ENCODE measurements around the gene CACNA1C.
A peak's percentile ranks its signal among the peaks of the same experiment; 100 is the strongest.

CACNA1C gene

GRCh38 chr12:2578211-2578610, 525.4 kb downstream of the CACNA1C start:
- no peak for TF ChIP-seq JUND (IDR thresholded peaks at IDR 0.05; ENCODE audit: low read depth)
- no peak for DNase-seq (ENCODE audit: low read depth in 1 of 2, low spot score in 1 of 2)
- in situ Hi-C loops (cut with HindIII; ENCODE audit: low pct_unique_long_range_greater_than_20kb, low sequenced_read_pairs) = no loop called here

- in situ Hi-C loops (cut with HindIII; ENCODE audit: low pct_unique_long_range_greater_than_20kb, low sequenced_read_pairs) = no loop called here
- no peak for DNase-seq (ENCODE audit: low read depth in 1 of 2, low spot score in 1 of 2)
- no peak for TF ChIP-seq JUND (IDR thresholded peaks at IDR 0.05; ENCODE audit: low read depth)
These were observed 526.0 kb downstream of the CACNA1C start for GRCh38 chr12:2578772-2579171.

- in situ Hi-C loops (cut with HindIII; ENCODE audit: low pct_unique_long_range_greater_than_20kb, low sequenced_read_pairs) = no loop called here
- no peak for TF ChIP-seq JUND (IDR thresholded peaks at IDR 0.05; ENCODE audit: low read depth)
- DNase-seq (ENCODE audit: low read depth in 1 of 2, low spot score in 1 of 2) = no peak
These were observed 528.0 kb downstream of the CACNA1C start for GRCh38 chr12:2580821-2581220.

- in situ Hi-C loops (cut with HindIII; ENCODE audit: low pct_unique_long_range_greater_than_20kb, low sequenced_read_pairs) = no loop called here
- no peak for TF ChIP-seq JUND (IDR thresholded peaks at IDR 0.05; ENCODE audit: low read depth)
- DNase-seq (ENCODE audit: low read depth in 1 of 2, low spot score in 1 of 2) = no peak
These were observed 528.7 kb downstream of the CACNA1C start for GRCh38 chr12:2581293-2582045.

GRCh38 chr12:2582631-2583030, 529.8 kb downstream of the CACNA1C start:
- no peak for TF ChIP-seq JUND (IDR thresholded peaks at IDR 0.05; ENCODE audit: low read depth)
- DNase-seq (ENCODE audit: low read depth in 1 of 2, low spot score in 1 of 2) = no peak
- in situ Hi-C loops (cut with HindIII; ENCODE audit: low pct_unique_long_range_greater_than_20kb, low sequenced_read_pairs) = no loop called here

- peak; percentile 66 for DNase-seq (ENCODE audit: low read depth in 1 of 2, low spot score in 1 of 2)
- no peak for TF ChIP-seq JUND (IDR thresholded peaks at IDR 0.05; ENCODE audit: low read depth)
- in situ Hi-C loops (cut with HindIII; ENCODE audit: low pct_unique_long_range_greater_than_20kb, low sequenced_read_pairs) = no loop called here
These were observed 530.3 kb downstream of the CACNA1C start for GRCh38 chr12:2583091-2583497.

- TF ChIP-seq JUND (IDR thresholded peaks at IDR 0.05; ENCODE audit: low read depth) = no peak
- in situ Hi-C loops (cut with HindIII; ENCODE audit: low pct_unique_long_range_greater_than_20kb, low sequenced_read_pairs) = no loop called here
- no peak for DNase-seq (ENCODE audit: low read depth in 1 of 2, low spot score in 1 of 2)
These were observed 531.0 kb downstream of the CACNA1C start for GRCh38 chr12:2583642-2584401.

GRCh38 chr12:2586156-2587038, 533.6 kb downstream of the CACNA1C start:
- no peak for DNase-seq (ENCODE audit: low read depth in 1 of 2, low spot score in 1 of 2)
- in situ Hi-C loops (cut with HindIII; ENCODE audit: low pct_unique_long_range_greater_than_20kb, low sequenced_read_pairs) = no loop called here
- no peak for TF ChIP-seq JUND (IDR thresholded peaks at IDR 0.05; ENCODE audit: low read depth)

GRCh38 chr12:2588345-2588744, 535.6 kb downstream of the CACNA1C start:
- in situ Hi-C loops (cut with HindIII; ENCODE audit: low pct_unique_long_range_greater_than_20kb, low sequenced_read_pairs) = no loop called here
- no peak for TF ChIP-seq JUND (IDR thresholded peaks at IDR 0.05; ENCODE audit: low read depth)
- DNase-seq (ENCODE audit: low read depth in 1 of 2, low spot score in 1 of 2) = peak in 1 of 2 experiments; percentile 9

- DNase-seq (ENCODE audit: low read depth in 1 of 2, low spot score in 1 of 2) = no peak
- in situ Hi-C loops (cut with HindIII; ENCODE audit: low pct_unique_long_range_greater_than_20kb, low sequenced_read_pairs) = no loop called here
- TF ChIP-seq JUND (IDR thresholded peaks at IDR 0.05; ENCODE audit: low read depth) = no peak
These were observed 536.6 kb downstream of the CACNA1C start for GRCh38 chr12:2589381-2589780.

- in situ Hi-C loops (cut with HindIII; ENCODE audit: low pct_unique_long_range_greater_than_20kb, low sequenced_read_pairs) = no loop called here
- no peak for DNase-seq (ENCODE audit: low read depth in 1 of 2, low spot score in 1 of 2)
- TF ChIP-seq JUND (IDR thresholded peaks at IDR 0.05; ENCODE audit: low read depth) = no peak
These were observed 540.3 kb downstream of the CACNA1C start for GRCh38 chr12:2593045-2593444.

- no peak for TF ChIP-seq JUND (IDR thresholded peaks at IDR 0.05; ENCODE audit: low read depth)
- DNase-seq (ENCODE audit: low read depth in 1 of 2, low spot score in 1 of 2) = no peak
- in situ Hi-C loops (cut with HindIII; ENCODE audit: low pct_unique_long_range_greater_than_20kb, low sequenced_read_pairs) = no loop called here
These were observed 543.7 kb downstream of the CACNA1C start for GRCh38 chr12:2596441-2596840.
